PC-9 (cell line): ENCODE results near the gene HTT-AS.

Source experiments
- EZH2 ChIP-seq: fragments of 200-600 bp; sonication (generic); IDR thresholded peaks from 2 replicates; pipeline ENCODE4 v1.8.0; 2017; ENCODE audit warnings: antibody characterized with exemption, low read depth
- TF ChIP-seq, protein P1 (sequence below): fragments of 200-600 bp; sonication (generic); conservative IDR thresholded peaks from 2 replicates; pipeline ENCODE4 v1.6.1; 2017; ENCODE audit warnings: mixed run types, antibody characterized with exemption, mild to moderate bottlenecking, moderate library complexity

DNA sequence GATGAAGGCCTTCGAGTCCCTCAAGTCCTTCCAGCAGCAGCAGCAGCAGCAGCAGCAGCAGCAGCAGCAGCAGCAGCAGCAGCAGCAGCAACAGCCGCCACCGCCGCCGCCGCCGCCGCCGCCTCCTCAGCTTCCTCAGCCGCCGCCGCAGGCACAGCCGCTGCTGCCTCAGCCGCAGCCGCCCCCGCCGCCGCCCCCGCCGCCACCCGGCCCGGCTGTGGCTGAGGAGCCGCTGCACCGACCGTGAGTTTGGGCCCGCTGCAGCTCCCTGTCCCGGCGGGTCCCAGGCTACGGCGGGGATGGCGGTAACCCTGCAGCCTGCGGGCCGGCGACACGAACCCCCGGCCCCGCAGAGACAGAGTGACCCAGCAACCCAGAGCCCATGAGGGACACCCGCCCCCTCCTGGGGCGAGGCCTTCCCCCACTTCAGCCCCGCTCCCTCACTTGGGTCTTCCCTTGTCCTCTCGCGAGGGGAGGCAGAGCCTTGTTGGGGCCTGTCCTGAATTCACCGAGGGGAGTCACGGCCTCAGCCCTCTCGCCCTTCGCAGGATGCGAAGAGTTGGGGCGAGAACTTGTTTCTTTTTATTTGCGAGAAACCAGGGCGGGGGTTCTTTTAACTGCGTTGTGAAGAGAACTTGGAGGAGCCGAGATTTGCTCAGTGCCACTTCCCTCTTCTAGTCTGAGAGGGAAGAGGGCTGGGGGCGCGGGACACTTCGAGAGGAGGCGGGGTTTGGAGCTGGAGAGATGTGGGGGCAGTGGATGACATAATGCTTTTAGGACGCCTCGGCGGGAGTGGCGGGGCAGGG, 711 bp upstream of the HTT-AS start:
- TF ChIP-seq EZH2: no peak
- TF ChIP-seq, protein P1, sequence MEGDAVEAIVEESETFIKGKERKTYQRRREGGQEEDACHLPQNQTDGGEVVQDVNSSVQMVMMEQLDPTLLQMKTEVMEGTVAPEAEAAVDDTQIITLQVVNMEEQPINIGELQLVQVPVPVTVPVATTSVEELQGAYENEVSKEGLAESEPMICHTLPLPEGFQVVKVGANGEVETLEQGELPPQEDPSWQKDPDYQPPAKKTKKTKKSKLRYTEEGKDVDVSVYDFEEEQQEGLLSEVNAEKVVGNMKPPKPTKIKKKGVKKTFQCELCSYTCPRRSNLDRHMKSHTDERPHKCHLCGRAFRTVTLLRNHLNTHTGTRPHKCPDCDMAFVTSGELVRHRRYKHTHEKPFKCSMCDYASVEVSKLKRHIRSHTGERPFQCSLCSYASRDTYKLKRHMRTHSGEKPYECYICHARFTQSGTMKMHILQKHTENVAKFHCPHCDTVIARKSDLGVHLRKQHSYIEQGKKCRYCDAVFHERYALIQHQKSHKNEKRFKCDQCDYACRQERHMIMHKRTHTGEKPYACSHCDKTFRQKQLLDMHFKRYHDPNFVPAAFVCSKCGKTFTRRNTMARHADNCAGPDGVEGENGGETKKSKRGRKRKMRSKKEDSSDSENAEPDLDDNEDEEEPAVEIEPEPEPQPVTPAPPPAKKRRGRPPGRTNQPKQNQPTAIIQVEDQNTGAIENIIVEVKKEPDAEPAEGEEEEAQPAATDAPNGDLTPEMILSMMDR: no peak
